HEK293 (cell line): ENCODE data around the gene PCDH18.

Experiments used
- CTCF ChIA-PET: fragments of 350-600 bp; formaldehyde crosslinking; extraction: SDS; loops from one replicate; lab custom pipeline; 2021; ENCODE audit warnings: antibody characterized with exemption; lab: Yijun Ruan, JAX
- POLR2A ChIA-PET: fragments of 300-600 bp; formaldehyde crosslinking; extraction: SDS; loops from one replicate; lab custom pipeline; 2020; ENCODE audit warnings: antibody characterized with exemption, inconsistent platforms; lab: Yijun Ruan, JAX
- H3K27ac ChIP-seq: fragments of 200-500 bp; sonication (Bioruptor generic); 2 replicates; pipeline ENCODE4 v1.5.1; 2014; ENCODE audit warnings: low read depth, low read length, control low read depth, inconsistent platforms; ENCODE audit errors: extremely low read depth
- H3K36me3 ChIP-seq, 2 experiments: fragments of 200-500 bp in 1 of 2; sonication (Bioruptor generic) in 1 of 2; 1 replicate in 1 of 2; 2 replicates in 1 of 2; pipeline ENCODE4 v1.5.1; 2014 to 2017; ENCODE audit warnings: inconsistent platforms in 2 of 2, low read length in 2 of 2; ENCODE audit not compliant: control insufficient read depth in 2 of 2, insufficient read depth in 1 of 2
- H3K4me1 ChIP-seq: fragments of 200-500 bp; sonication (Bioruptor generic); 2 replicates; pipeline ENCODE4 v1.5.1; 2014; ENCODE audit warnings: mild to moderate bottlenecking, low read length, inconsistent platforms; ENCODE audit not compliant: control insufficient read depth, insufficient read depth
- H3K4me3 ChIP-seq: 2 replicates; pipeline ENCODE4 v1.5.1; 2011; ENCODE audit warnings: low read depth, mild to moderate bottlenecking, control low read depth, low read length, moderate library complexity
- H3K9me3 ChIP-seq: fragments of 200-500 bp; sonication (Bioruptor generic); 2 replicates; pipeline ENCODE4 v1.5.1; 2014; ENCODE audit warnings: low read depth, low read length, inconsistent platforms; ENCODE audit not compliant: control insufficient read depth, insufficient read depth
- CTCF ChIP-seq: fragments of 450-650 bp; formaldehyde crosslinking; IDR thresholded peaks from 2 replicates; pipeline ENCODE4 v1.5.1; 2016; ENCODE audit warnings: missing biosample characterization, missing genetic modification characterization
- GLIS1 ChIP-seq: fragments of 450-650 bp; formaldehyde crosslinking; IDR thresholded peaks from 2 replicates; pipeline ENCODE4 v1.5.1; 2016; ENCODE audit warnings: missing biosample characterization, missing genetic modification characterization
- HOXA7 ChIP-seq: sonication (generic); formaldehyde crosslinking; IDR thresholded peaks from 2 replicates; pipeline ENCODE4 v1.8.1; 2022; ENCODE audit warnings: missing genetic modification reagents, borderline replicate concordance
- KLF17 ChIP-seq: fragments of 450-650 bp; formaldehyde crosslinking; IDR thresholded peaks from 2 replicates; pipeline ENCODE4 v1.5.1; 2016; ENCODE audit warnings: missing biosample characterization, missing genetic modification characterization
- PRDM1 ChIP-seq: fragments of 450-650 bp; formaldehyde crosslinking; IDR thresholded peaks from 2 replicates; pipeline ENCODE4; 2016; ENCODE audit warnings: missing biosample characterization, missing genetic modification characterization
- SETDB1 ChIP-seq: IDR thresholded peaks from one replicate; pipeline ENCODE4 v1.6.1; 2017; ENCODE audit warnings: mild to moderate bottlenecking, low read length, moderate library complexity, mixed read lengths; ENCODE audit not compliant: insufficient read length
- SP7 ChIP-seq: fragments of 450-650 bp; formaldehyde crosslinking; IDR thresholded peaks from 2 replicates; pipeline ENCODE4 v1.5.1; 2016; ENCODE audit warnings: missing biosample characterization, missing genetic modification characterization
- TCF7L2 ChIP-seq: IDR thresholded peaks from 2 replicates; pipeline ENCODE4 v1.6.1; 2011; ENCODE audit warnings: low read depth, mild to moderate bottlenecking, inconsistent platforms, low read length, moderate library complexity, borderline replicate concordance
- WT1 ChIP-seq: fragments of 450-650 bp; formaldehyde crosslinking; IDR thresholded peaks from 2 replicates; pipeline ENCODE4 v1.5.1; 2016; ENCODE audit warnings: missing biosample characterization, missing genetic modification characterization
- ZBTB11 ChIP-seq: fragments of 450-650 bp; formaldehyde crosslinking; conservative IDR thresholded peaks from 2 replicates; pipeline ENCODE4 v1.5.1; 2016; ENCODE audit warnings: low read depth, missing biosample characterization, missing genetic modification characterization
- ZBTB49 ChIP-seq: fragments of 450-650 bp; formaldehyde crosslinking; IDR thresholded peaks from 2 replicates; pipeline ENCODE4 v1.5.1; 2016; ENCODE audit warnings: missing biosample characterization, missing genetic modification characterization, low read depth
- ZFP37 ChIP-seq: fragments of 450-650 bp; formaldehyde crosslinking; IDR thresholded peaks from 2 replicates; pipeline ENCODE4 v1.5.1; 2016; ENCODE audit warnings: missing biosample characterization, missing genetic modification characterization
- ZNF114 ChIP-seq: fragments of 450-650 bp; formaldehyde crosslinking; IDR thresholded peaks from 2 replicates; pipeline ENCODE4 v1.5.0; 2017; ENCODE audit warnings: missing biosample characterization, missing genetic modification characterization
- ZNF146 ChIP-seq: fragments of 450-650 bp; formaldehyde crosslinking; IDR thresholded peaks from 2 replicates; pipeline ENCODE4 v1.5.1; 2016; ENCODE audit warnings: missing biosample characterization, missing genetic modification characterization
- ZNF155 ChIP-seq: fragments of 450-650 bp; formaldehyde crosslinking; IDR thresholded peaks from 2 replicates; pipeline ENCODE4 v1.5.1; 2016; ENCODE audit warnings: missing biosample characterization, missing genetic modification characterization
- ZNF157 ChIP-seq: fragments of 450-650 bp; formaldehyde crosslinking; IDR thresholded peaks from 2 replicates; pipeline ENCODE4 v1.5.1; 2016; ENCODE audit warnings: missing biosample characterization, missing genetic modification characterization
- ZNF221 ChIP-seq: fragments of 450-650 bp; formaldehyde crosslinking; IDR thresholded peaks from 2 replicates; pipeline ENCODE4 v1.5.1; 2017; ENCODE audit warnings: missing biosample characterization, missing genetic modification characterization, borderline replicate concordance
- ZNF223 ChIP-seq: fragments of 450-650 bp; formaldehyde crosslinking; IDR thresholded peaks from 2 replicates; pipeline ENCODE4 v1.5.1; 2016; ENCODE audit warnings: missing biosample characterization, missing genetic modification characterization
- ZNF362 ChIP-seq: fragments of 450-650 bp; formaldehyde crosslinking; IDR thresholded peaks from 2 replicates; pipeline ENCODE4 v1.5.1; 2016; ENCODE audit warnings: missing biosample characterization, missing genetic modification characterization
- ZNF561 ChIP-seq: fragments of 450-650 bp; IDR thresholded peaks from 2 replicates; pipeline ENCODE4 v1.5.1; 2018; ENCODE audit warnings: missing biosample characterization, missing genetic modification characterization, borderline replicate concordance
- ZNF571 ChIP-seq: fragments of 450-650 bp; formaldehyde crosslinking; IDR thresholded peaks from 2 replicates; pipeline ENCODE4 v1.5.0; 2017; ENCODE audit warnings: missing biosample characterization, missing genetic modification characterization
- ZNF600 ChIP-seq: fragments of 450-650 bp; formaldehyde crosslinking; IDR thresholded peaks from 2 replicates; pipeline ENCODE4 v1.5.1; 2016; ENCODE audit warnings: missing biosample characterization, missing genetic modification characterization
- ZNF660 ChIP-seq: fragments of 450-650 bp; IDR thresholded peaks from 2 replicates; pipeline ENCODE4 v1.5.1; 2018; ENCODE audit warnings: missing biosample characterization, mild to moderate bottlenecking, missing genetic modification characterization
- ZNF704 ChIP-seq: fragments of 450-650 bp; formaldehyde crosslinking; IDR thresholded peaks from 2 replicates; pipeline ENCODE4 v1.5.1; 2016; ENCODE audit warnings: missing biosample characterization, missing genetic modification characterization
- ZSCAN16 ChIP-seq: fragments of 450-650 bp; formaldehyde crosslinking; IDR thresholded peaks from 2 replicates; pipeline ENCODE4 v1.5.1; 2016; ENCODE audit warnings: missing biosample characterization, missing genetic modification characterization
- ZSCAN4 ChIP-seq: fragments of 450-650 bp; formaldehyde crosslinking; IDR thresholded peaks from 2 replicates; pipeline ENCODE4 v1.5.1; 2017; ENCODE audit warnings: missing biosample characterization, missing genetic modification characterization

The PCDH18 gene

GRCh38 chr4:137540356-137540755, 8.1 kb upstream of the PCDH18 start:
- no peak overlapping the region for H3K4me3 ChIP-seq
- H3K36me3 ChIP-seq: no peaks in the 10 kb centered on the region
- no peaks in the 10 kb centered on the region for H3K4me1 ChIP-seq
- ChIA-PET CTCF (no interaction called here), POLR2A (no interaction called here)
- H3K9me3 ChIP-seq: no peaks in the 10 kb centered on the region
- no peak for TF ChIP-seq ZBTB49
- no peak for TF ChIP-seq GLIS1 (tag by site-specific recombination)
- TF ChIP-seq ZNF571: no peak
- TF ChIP-seq ZSCAN4 (tag by site-specific recombination): no peak
- TF ChIP-seq ZBTB11 (tag by site-specific recombination): no peak
- TF ChIP-seq TCF7L2: no peak
- no peak for TF ChIP-seq PRDM1 (tag by site-specific recombination)
- no peak for TF ChIP-seq ZNF157 (tag by site-specific recombination)
- no peak for TF ChIP-seq ZNF223 (tag by site-specific recombination)
- no peak for TF ChIP-seq ZNF561
- TF ChIP-seq HOXA7: no peak
- no peak for TF ChIP-seq ZFP37 (tag by site-specific recombination)
- no peak for TF ChIP-seq KLF17 (tag by site-specific recombination)
- H3K27ac ChIP-seq: no peak overlapping the region

GRCh38 chr4:137538526-137538925, 6.2 kb upstream of the PCDH18 start:
- ChIA-PET CTCF (no interaction called here), POLR2A (no interaction called here)
- TF ChIP-seq ZNF704 (tag by site-specific recombination) (no peak), ZNF114 (tag by site-specific recombination) (no peak), ZNF146 (tag by site-specific recombination) (no peak), CTCF (tag by site-specific recombination) (no peak), SETDB1 (no peak), ZNF221 (tag by site-specific recombination) (no peak), SP7 (tag by site-specific recombination) (no peak), ZNF362 (tag by site-specific recombination) (no peak), ZSCAN16 (tag by site-specific recombination) (no peak), ZNF660 (tag by site-specific recombination) (no peak), ZNF155 (tag by site-specific recombination) (no peak), WT1 (tag by site-specific recombination) (no peak), ZNF600 (no peak)

More at GRCh38 chr4:137538526-137538925, 6.2 kb upstream of the PCDH18 start:
- no peaks in the 10 kb centered on the region for H3K4me1 ChIP-seq
- no peak overlapping the region for H3K4me3 ChIP-seq
- H3K27ac ChIP-seq: no peak overlapping the region
- H3K9me3 ChIP-seq: no peaks in the 10 kb centered on the region
- H3K36me3 ChIP-seq: no peaks in the 10 kb centered on the region
